Measurements from ENCODE around the gene H6PD. TPM values are rescaled to one million over a fixed set of nuclear protein-coding genes. Genes with fewer than 3 reads are reported as not detected.
"Not testable (repeated sequence)": the region's sequence is repeated elsewhere in the genome, so short reads cannot be mapped to it uniquely, and the experiment has no call there.

The H6PD gene
- total RNA-seq, 2 experiments from 2014 or later, result 15.1 to 15.3 TPM

DNA sequence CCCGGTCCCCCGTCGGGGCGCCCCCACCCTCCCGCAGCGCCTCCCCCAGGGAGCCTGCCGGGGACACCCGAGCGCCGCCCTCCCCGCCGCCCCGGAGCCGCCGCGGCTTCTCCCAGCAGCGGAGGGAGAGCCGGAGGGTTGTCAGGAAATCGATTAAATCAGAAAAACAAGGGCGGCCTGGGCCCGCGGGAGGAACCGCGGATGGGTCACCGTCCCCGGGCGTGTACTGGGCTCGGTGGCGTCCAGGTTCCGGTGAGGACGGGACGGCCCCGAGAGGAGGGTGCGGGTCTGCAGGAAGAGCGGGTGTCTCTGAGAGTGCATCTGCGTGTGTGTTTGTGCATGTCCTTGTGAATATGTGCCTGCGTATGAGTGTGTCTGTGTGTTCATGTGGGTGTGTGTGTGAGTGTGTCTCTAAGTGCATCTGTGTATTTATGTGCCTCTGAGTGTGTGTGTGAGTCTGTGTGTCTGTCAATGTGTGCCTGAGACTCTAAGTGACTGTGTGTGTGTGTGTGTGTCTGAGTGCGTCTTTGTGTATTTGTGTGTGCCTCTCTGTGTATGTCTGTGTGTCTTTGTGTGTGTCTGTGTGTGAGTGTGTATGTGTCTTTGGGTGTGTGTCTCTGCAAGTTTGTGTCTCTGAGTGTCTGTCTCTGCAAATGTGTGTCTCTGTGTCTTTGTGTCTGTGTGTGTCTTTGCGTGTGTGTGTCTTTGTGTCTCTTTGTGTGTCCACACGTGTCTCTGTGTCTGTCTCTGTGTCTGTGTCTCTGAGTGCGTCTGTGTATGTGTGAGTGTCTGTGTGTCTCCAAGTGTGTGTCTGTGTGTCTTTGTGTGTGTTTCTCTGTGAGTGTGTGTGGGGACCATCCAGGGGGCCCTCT, 59.2 kb downstream of the H6PD start:
- H3K27me3 Mint-ChIP-seq, result no peaks in the 10 kb centered on the region
- no peak overlapping the region for H3K27ac Mint-ChIP-seq
- ChIA-PET POLR2A (no interaction called here), CTCF (no interaction called here)
- DNase-seq, result peak; percentile 45
- peaks cover 4% of the 10 kb centered on the region for H3K9me3 Mint-ChIP-seq
- peaks cover 3% of the 10 kb centered on the region for H3K36me3 Mint-ChIP-seq (ENCODE audit: low read depth)
- no peak overlapping the region for H3K4me3 Mint-ChIP-seq
- H3K4me1 Mint-ChIP-seq, result peaks cover 15% of the 10 kb centered on the region

GRCh38 chr1:9294405-9294773, 59.8 kb downstream of the H6PD start:
- H3K4me1 Mint-ChIP-seq, result peaks cover 12% of the 10 kb centered on the region
- H3K27me3 Mint-ChIP-seq, result no peaks in the 10 kb centered on the region
- H3K9me3 Mint-ChIP-seq, result no peaks in the 10 kb centered on the region
- H3K27ac Mint-ChIP-seq, result no peak overlapping the region
- POLR2A ChIA-PET, result no interaction called here
- no peak for DNase-seq
- CTCF ChIA-PET, result interaction anchor here (1.4 kb wide), 1 partner anchor 197 kb away, joined by 3 read pairs; no protein-coding TSS in a partner anchor
- H3K36me3 Mint-ChIP-seq (ENCODE audit: low read depth), result no peaks in the 10 kb centered on the region
- H3K4me3 Mint-ChIP-seq, result no peak overlapping the region

DNA sequence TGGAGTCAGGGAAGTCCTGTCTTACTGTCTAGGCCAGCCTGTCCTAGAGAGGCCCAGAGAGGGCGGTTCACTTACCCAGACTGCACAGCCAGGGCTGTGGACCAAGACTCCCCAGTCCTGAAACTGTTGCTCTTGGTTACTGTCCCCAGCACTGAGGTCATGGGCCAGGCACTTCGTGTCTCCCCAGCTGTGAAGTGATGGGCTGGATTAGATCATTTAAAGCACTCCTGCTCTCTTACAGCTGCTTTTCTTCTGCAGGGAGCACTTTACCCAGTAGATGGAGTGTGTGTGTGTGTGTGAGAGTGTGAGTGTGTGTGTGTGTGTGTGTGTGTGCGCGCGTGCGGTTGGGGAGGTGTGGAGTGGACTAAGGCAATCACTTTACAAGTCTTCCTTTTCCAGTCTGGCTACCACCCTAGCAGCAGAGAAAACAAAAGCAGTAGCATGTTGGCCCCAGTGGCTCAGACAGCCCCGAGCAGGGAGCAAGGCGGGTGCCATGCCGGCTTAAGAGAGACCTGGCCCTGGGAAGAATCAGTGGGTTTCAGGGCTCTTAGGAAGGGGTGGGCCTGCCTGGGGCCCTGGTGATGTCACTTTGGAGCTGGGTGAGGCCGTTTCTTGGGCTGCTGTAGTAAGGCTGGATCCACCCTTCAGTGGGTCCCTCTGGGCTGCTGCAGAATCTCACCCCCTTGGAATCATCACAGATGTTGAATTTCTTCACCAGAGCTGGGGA, 60.5 kb downstream of the H6PD start:
- H3K4me3 Mint-ChIP-seq, result no peak overlapping the region
- POLR2A ChIA-PET, result no interaction called here
- H3K9me3 Mint-ChIP-seq, result no peaks in the 10 kb centered on the region
- peaks cover 6% of the 10 kb centered on the region for H3K4me1 Mint-ChIP-seq
- no peaks in the 10 kb centered on the region for H3K36me3 Mint-ChIP-seq (ENCODE audit: low read depth)
- H3K27ac Mint-ChIP-seq, result peak overlapping the region; percentile 42
- CTCF ChIA-PET, result interaction anchor here (1.4 kb wide), 1 partner anchor 196 kb away, joined by 3 read pairs; no protein-coding TSS in a partner anchor
- peak; percentile 30 for DNase-seq
- H3K27me3 Mint-ChIP-seq, result no peaks in the 10 kb centered on the region

DNA sequence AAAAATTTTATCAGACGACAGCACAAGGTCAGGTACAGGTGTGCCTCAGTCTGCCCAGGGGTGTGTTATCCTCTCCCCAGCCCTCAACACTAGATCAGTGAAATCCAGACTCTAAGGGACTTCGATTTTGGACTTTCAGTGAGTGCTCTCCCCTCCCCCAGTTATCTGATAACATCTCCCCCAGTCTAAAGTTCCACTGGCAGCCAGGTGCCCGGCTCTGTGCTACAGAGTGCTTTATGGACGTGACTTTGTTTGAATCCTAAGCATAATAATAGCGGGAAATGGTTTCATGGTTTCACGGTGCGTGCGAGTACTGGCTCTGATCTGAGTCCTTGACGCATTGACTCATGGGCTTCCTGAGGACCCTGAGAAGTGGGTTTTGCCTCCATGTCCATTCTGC, 61.3 kb downstream of the H6PD start:
- Mint-ChIP-seq H3K36me3 (ENCODE audit: low read depth) (peaks cover 3% of the 10 kb centered on the region), H3K27me3 (no peaks in the 10 kb centered on the region), H3K27ac (no peak overlapping the region), H3K4me1 (peaks cover 13% of the 10 kb centered on the region), H3K9me3 (no peaks in the 10 kb centered on the region), H3K4me3 (no peak overlapping the region)
- ChIA-PET CTCF (interaction anchor here (1.0 to 1.4 kb wide), 2 partner anchors 12 to 195 kb away, joined by 3 to 4 read pairs; no protein-coding TSS in a partner anchor), POLR2A (no interaction called here)
- DNase-seq, result no peak

GRCh38 chr1:9296850-9297249, 62.3 kb downstream of the H6PD start:
- POLR2A ChIA-PET, result no interaction called here
- DNase-seq, result no peak
- CTCF ChIA-PET, result interaction anchor here (0.9 to 1.6 kb wide), 4 partner anchors 11 to 194 kb away, joined by 3 to 4 read pairs (median 3); no protein-coding TSS in a partner anchor
- H3K27me3 Mint-ChIP-seq, result no peaks in the 10 kb centered on the region
- peaks cover 5% of the 10 kb centered on the region for H3K36me3 Mint-ChIP-seq (ENCODE audit: low read depth)
- no peak overlapping the region for H3K27ac Mint-ChIP-seq
- peaks cover 15% of the 10 kb centered on the region for H3K4me1 Mint-ChIP-seq
- no peaks in the 10 kb centered on the region for H3K9me3 Mint-ChIP-seq
- H3K4me3 Mint-ChIP-seq, result no peak overlapping the region

- H3K4me1 Mint-ChIP-seq, result peaks cover 19% of the 10 kb centered on the region
- no peaks in the 10 kb centered on the region for H3K9me3 Mint-ChIP-seq
- H3K36me3 Mint-ChIP-seq (ENCODE audit: low read depth), result peaks cover 5% of the 10 kb centered on the region
- no peaks in the 10 kb centered on the region for H3K27me3 Mint-ChIP-seq
- POLR2A ChIA-PET, result no interaction called here
- H3K4me3 Mint-ChIP-seq, result no peak overlapping the region
- DNase-seq, result no peak
- no peak overlapping the region for H3K27ac Mint-ChIP-seq
- CTCF ChIA-PET, result interaction anchor here (1.0 to 1.6 kb wide), 5 partner anchors 9 to 193 kb away, joined by 3 to 4 read pairs (median 3); no protein-coding TSS in a partner anchor
Measured at GRCh38 chr1:9297831-9298230, 63.3 kb downstream of the H6PD start.

DNA sequence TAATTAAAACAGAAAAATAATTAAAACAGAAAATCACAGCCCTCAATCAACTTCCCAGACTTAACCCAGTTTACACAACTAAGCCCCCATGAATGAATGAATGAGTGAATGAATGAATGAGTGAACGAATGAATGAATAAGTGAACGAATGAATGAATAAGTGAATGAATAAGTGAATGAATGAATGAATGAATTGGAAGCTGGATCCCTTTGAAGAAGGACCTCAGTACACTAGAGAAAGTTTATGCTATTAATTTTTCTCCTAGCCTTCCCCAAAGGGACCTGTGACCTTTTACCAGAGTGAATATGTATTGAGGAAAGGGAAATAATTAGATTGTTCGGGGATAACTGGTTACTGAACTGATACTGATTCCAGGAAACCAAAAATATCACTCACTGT, 63.7 kb downstream of the H6PD start:
- Mint-ChIP-seq H3K4me1 (peaks cover 22% of the 10 kb centered on the region), H3K36me3 (ENCODE audit: low read depth) (peaks cover 5% of the 10 kb centered on the region), H3K27ac (no peak overlapping the region), H3K27me3 (no peaks in the 10 kb centered on the region), H3K9me3 (no peaks in the 10 kb centered on the region), H3K4me3 (no peak overlapping the region)
- POLR2A ChIA-PET, result interaction anchor here (0.7 kb wide), 1 partner anchor 191 kb away, joined by 3 read pairs; no protein-coding TSS in a partner anchor
- no peak for DNase-seq
- CTCF ChIA-PET, result interaction anchor here (0.7 to 1.6 kb wide), 5 partner anchors 10 to 120 kb away, joined by 3 to 4 read pairs (median 3); no protein-coding TSS in a partner anchor

GRCh38 chr1:9299571-9300541, 65.3 kb downstream of the H6PD start:
- H3K9me3 Mint-ChIP-seq; H3K27me3 Mint-ChIP-seq; H3K4me3 Mint-ChIP-seq; H3K27ac Mint-ChIP-seq; H3K36me3 Mint-ChIP-seq (ENCODE audit: low read depth); DNase-seq; POLR2A ChIA-PET: not testable (repeated sequence)
- CTCF ChIA-PET, result interaction anchor here (1.1 to 1.3 kb wide), 2 partner anchors 9 to 24 kb away, joined by 4 read pairs; no protein-coding TSS in a partner anchor
- H3K4me1 Mint-ChIP-seq, result peaks cover 22% of the 10 kb centered on the region

DNA sequence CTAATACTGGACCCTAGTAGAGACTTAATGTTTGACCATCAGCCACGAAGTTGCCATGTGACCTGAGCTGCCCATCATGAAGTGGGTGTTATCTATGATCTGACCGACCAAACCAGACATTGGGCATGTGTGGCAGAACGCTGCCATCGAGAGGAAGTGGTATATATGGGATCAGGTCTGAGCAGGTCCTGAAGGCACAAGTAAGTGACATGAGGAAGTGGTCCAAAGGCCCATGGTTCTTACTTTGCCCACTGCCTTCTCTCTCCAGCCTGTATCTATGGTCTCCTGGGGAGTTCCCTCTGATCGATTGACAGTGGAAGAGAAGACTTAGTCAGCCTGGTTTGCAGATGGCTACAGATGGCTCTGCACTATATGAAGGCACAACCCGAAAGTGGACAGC, 66.0 kb downstream of the H6PD start:
- Mint-ChIP-seq H3K9me3 (no peaks in the 10 kb centered on the region), H3K27me3 (no peaks in the 10 kb centered on the region), H3K4me1 (peaks cover 21% of the 10 kb centered on the region), H3K4me3 (no peak overlapping the region), H3K27ac (no peak overlapping the region), H3K36me3 (ENCODE audit: low read depth) (peaks cover 5% of the 10 kb centered on the region)
- ChIA-PET POLR2A (no interaction called here), CTCF (interaction anchor here (1.1 to 1.4 kb wide), 5 partner anchors 8 to 90 kb away, joined by 3 to 4 read pairs (median 3); no protein-coding TSS in a partner anchor)
- no peak for DNase-seq

DNA sequence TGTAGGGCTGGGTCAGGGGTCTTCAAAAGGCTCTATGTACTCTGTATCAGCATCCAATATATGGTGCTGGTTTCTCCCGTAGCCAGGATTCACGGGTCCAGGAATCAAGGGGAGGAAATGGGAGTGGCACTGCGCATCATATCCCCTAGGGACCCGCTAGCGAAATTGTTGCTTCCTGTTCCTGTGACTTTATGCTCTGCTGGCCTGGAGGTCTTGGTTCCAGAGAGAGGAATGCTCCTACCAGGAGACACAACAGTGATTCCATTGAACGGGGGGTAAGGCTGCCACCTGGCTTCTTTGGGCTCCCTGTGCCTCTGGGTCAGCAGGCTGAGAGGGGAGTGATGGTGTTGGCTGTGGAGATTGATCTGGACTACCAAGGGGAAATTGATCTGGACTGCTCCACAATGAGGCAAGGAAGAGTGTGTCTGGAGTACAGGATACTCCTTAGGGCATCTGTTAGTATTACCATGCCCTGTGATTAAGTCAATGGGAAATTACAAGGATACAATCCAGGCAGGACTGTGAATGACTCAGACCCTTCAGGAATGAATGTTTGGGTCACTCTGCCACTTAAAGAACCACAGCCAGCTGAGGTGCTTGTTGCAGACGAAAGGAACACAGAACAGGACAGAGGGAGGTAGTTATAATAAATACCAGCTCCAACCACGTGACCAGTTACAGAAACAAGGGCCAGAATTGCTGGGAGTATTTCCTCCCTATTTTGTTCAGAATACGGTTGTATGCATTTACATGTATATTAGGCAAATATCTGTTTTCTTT, 68.4 kb downstream of the H6PD start:
- Mint-ChIP-seq H3K27me3 (no peaks in the 10 kb centered on the region), H3K4me3 (no peak overlapping the region), H3K9me3 (no peaks in the 10 kb centered on the region), H3K4me1 (peaks cover 18% of the 10 kb centered on the region), H3K36me3 (ENCODE audit: low read depth) (peaks cover 5% of the 10 kb centered on the region), H3K27ac (no peak overlapping the region)
- ChIA-PET POLR2A (no interaction called here), CTCF (no interaction called here)
- DNase-seq, result no peak

DNA sequence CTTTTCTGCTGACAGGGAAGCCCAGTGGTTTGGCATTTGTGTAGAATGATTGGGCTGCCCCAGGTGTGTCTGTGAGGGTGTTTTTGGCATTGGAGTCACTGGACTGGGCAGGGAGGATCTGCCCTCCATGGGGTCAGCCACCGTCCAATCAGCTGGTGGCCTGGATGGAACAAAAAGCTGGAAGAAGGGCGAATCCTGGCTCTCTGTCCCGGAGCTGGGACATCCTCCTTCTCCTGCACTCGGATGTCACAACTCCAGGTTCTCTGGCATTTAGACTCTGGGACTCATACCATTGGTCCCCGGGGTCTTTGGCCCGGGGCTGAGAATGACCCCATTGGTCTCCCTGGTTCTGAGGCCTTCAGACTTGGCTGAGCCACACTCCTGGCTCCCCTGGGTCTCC, 69.3 kb downstream of the H6PD start:
- no peak overlapping the region for H3K4me3 Mint-ChIP-seq
- ChIA-PET CTCF (interaction anchor here (0.6 kb wide), 1 partner anchor 103 kb away, joined by 6 read pairs; no protein-coding TSS in a partner anchor), POLR2A (no interaction called here)
- no peaks in the 10 kb centered on the region for H3K27me3 Mint-ChIP-seq
- peaks cover 5% of the 10 kb centered on the region for H3K36me3 Mint-ChIP-seq (ENCODE audit: low read depth)
- H3K9me3 Mint-ChIP-seq, result no peaks in the 10 kb centered on the region
- no peak overlapping the region for H3K27ac Mint-ChIP-seq
- DNase-seq, result no peak
- H3K4me1 Mint-ChIP-seq, result peaks cover 18% of the 10 kb centered on the region
